Measurements from ENCODE around the gene ITGA8. TPM values are rescaled to one million over a fixed set of nuclear protein-coding genes. Genes with fewer than 3 reads are reported as not detected.

Gene ITGA8
- polyA plus RNA-seq, 1 donor (not counting 4 experiments of a cell fraction or from before 2014, with no cell fraction given), result not detected

GRCh38 chr10:15724683-15725082, 5.0 kb upstream of the ITGA8 start:
- TF ChIP-seq EZH2 (IDR thresholded peaks at IDR 0.05; ENCODE audit: low read length) (no peak), CTCF (optimal IDR thresholded peaks at IDR 0.05 in 1 of 3, IDR thresholded peaks at IDR 0.05 in 1 of 3, conservative IDR thresholded peaks at IDR 0.05 in 1 of 3; ENCODE audit: extremely low read depth in 1 of 3, insufficient read depth in 2 of 3, low read length in 3 of 3) (no peak)
- DNase-seq (ENCODE audit: low read depth, low spot score) (no peak), FAIRE-seq (no peak)
- H3K9me1 ChIP-seq (ENCODE audit: control insufficient read depth, extremely low read depth, insufficient read depth, low read length), result no peaks in the 10 kb centered on the region
- peaks cover 13% of the 10 kb centered on the region for H3K27me3 ChIP-seq (ENCODE audit: control insufficient read depth, extremely low read depth, insufficient read depth, low read length)
- no peak overlapping the region for H3K4me3 ChIP-seq (ENCODE audit: control insufficient read depth in 2 of 3, extremely low read depth in 1 of 3, insufficient read depth in 2 of 3, low read depth in 1 of 3, low read length in 3 of 3)
- H3K9me3 ChIP-seq (ENCODE audit: control insufficient read depth, low read depth, low read length), result no peaks in the 10 kb centered on the region
- dilution Hi-C loops (cut with MboI; ENCODE audit: extremely low pct_ligation_motif_present, low sequenced_read_pairs), result no loop called here
- H3K36me3 ChIP-seq (ENCODE audit: control insufficient read depth in 2 of 2, extremely low read depth in 1 of 2, insufficient read depth in 2 of 2, low read length in 2 of 2), result no peaks in the 10 kb centered on the region
- no peak overlapping the region for H3K4me2 ChIP-seq (ENCODE audit: control insufficient read depth, extremely low read depth, insufficient read depth, low read depth, low read length)
- H3K79me2 ChIP-seq (ENCODE audit: control insufficient read depth, insufficient read depth, low read length), result no peaks in the 10 kb centered on the region
- H3K9ac ChIP-seq (ENCODE audit: control insufficient read depth, extremely low read depth, insufficient read depth, low read length), result no peak overlapping the region
- H4K20me1 ChIP-seq (ENCODE audit: control insufficient read depth, extremely low read depth, insufficient read depth, low read length), result no peaks in the 10 kb centered on the region
- no peaks in the 10 kb centered on the region for H3K4me1 ChIP-seq (ENCODE audit: control insufficient read depth, extremely low read depth, insufficient read depth, low read length)
- no peak overlapping the region for H3K27ac ChIP-seq (ENCODE audit: control insufficient read depth, insufficient read depth, low read length)
- no peak overlapping the region for H2AFZ ChIP-seq (ENCODE audit: control insufficient read depth, low read length)

GRCh38 chr10:15723803-15724202, 4.1 kb upstream of the ITGA8 start:
- FAIRE-seq, result no peak
- H3K4me3 ChIP-seq (ENCODE audit: control insufficient read depth in 2 of 3, extremely low read depth in 1 of 3, insufficient read depth in 2 of 3, low read depth in 1 of 3, low read length in 3 of 3), result no peak overlapping the region
- no peak for TF ChIP-seq EZH2 (IDR thresholded peaks at IDR 0.05; ENCODE audit: low read length)
- no peak for TF ChIP-seq CTCF (optimal IDR thresholded peaks at IDR 0.05 in 1 of 3, IDR thresholded peaks at IDR 0.05 in 1 of 3, conservative IDR thresholded peaks at IDR 0.05 in 1 of 3; ENCODE audit: extremely low read depth in 1 of 3, insufficient read depth in 2 of 3, low read length in 3 of 3)
- H3K4me1 ChIP-seq (ENCODE audit: control insufficient read depth, extremely low read depth, insufficient read depth, low read length), result no peaks in the 10 kb centered on the region
- H2AFZ ChIP-seq (ENCODE audit: control insufficient read depth, low read length), result no peak overlapping the region
- no peaks in the 10 kb centered on the region for H3K9me3 ChIP-seq (ENCODE audit: control insufficient read depth, low read depth, low read length)
- no peaks in the 10 kb centered on the region for H3K79me2 ChIP-seq (ENCODE audit: control insufficient read depth, insufficient read depth, low read length)
- dilution Hi-C loops (cut with MboI; ENCODE audit: extremely low pct_ligation_motif_present, low sequenced_read_pairs), result no loop called here
- H3K9ac ChIP-seq (ENCODE audit: control insufficient read depth, extremely low read depth, insufficient read depth, low read length), result no peak overlapping the region
- peaks cover 22% of the 10 kb centered on the region for H3K27me3 ChIP-seq (ENCODE audit: control insufficient read depth, extremely low read depth, insufficient read depth, low read length)
- no peak overlapping the region for H3K4me2 ChIP-seq (ENCODE audit: control insufficient read depth, extremely low read depth, insufficient read depth, low read depth, low read length)
- no peaks in the 10 kb centered on the region for H3K36me3 ChIP-seq (ENCODE audit: control insufficient read depth in 2 of 2, extremely low read depth in 1 of 2, insufficient read depth in 2 of 2, low read length in 2 of 2)
- no peak for DNase-seq (ENCODE audit: low read depth, low spot score)
- H3K9me1 ChIP-seq (ENCODE audit: control insufficient read depth, extremely low read depth, insufficient read depth, low read length), result no peaks in the 10 kb centered on the region
- H3K27ac ChIP-seq (ENCODE audit: control insufficient read depth, insufficient read depth, low read length), result no peak overlapping the region
- H4K20me1 ChIP-seq (ENCODE audit: control insufficient read depth, extremely low read depth, insufficient read depth, low read length), result no peaks in the 10 kb centered on the region
